Small intestine (tissue), 4 donors: ENCODE results near the gene CARNS1. TPM values are rescaled to one million over a fixed set of nuclear protein-coding genes. Genes with fewer than 3 reads are reported as not detected.

Experiments used
- polyA plus RNA-seq, 4 donors: library from polyadenylated mRNA; stranded (reverse) in 3 of 4; unstranded in 1 of 4; fragments of 200-250 nt in 3 of 4; fragments of 120-200 nt in 1 of 4; gene quantifications; one replicate each; pipeline versions ENCODE4 v1.2.1 to v1.2.3, GENCODE V29; 2013
- donor health status: healthy with polysubstance abuse.
- donor health status: Bipolar disorder and iron deficiency.
- donor health status: healthy.

Gene CARNS1
- polyA plus RNA-seq, 4 donors, result 0.40 to 0.84 TPM; not detected in 2

Other genes with a start within 250 kb of the CARNS1 start
- gene GRK2, start 149.2 kb upstream of the CARNS1 start, polyA plus RNA-seq, result 100 to 1,000 TPM in 2 of 4 donors, 10 to 100 TPM in 2; 78.3 to 153 (median 102) TPM
- 10 to 100 TPM in 3 of 4 donors, 1 to 10 TPM in 1; 7.8 to 26.0 (median 20.1) TPM for gene ANKRD13D, start 126.4 kb upstream of the CARNS1 start, polyA plus RNA-seq
- 10 to 100 TPM; 27.5 to 55.2 (median 32.7) TPM for gene SSH3, start 112.1 kb upstream of the CARNS1 start, polyA plus RNA-seq
- 100 to 1,000 TPM; 137 to 492 (median 310) TPM for gene POLD4, start 62.1 kb upstream of the CARNS1 start, polyA plus RNA-seq
- gene CLCF1, start 42.1 kb upstream of the CARNS1 start, polyA plus RNA-seq, result 1 to 10 TPM in 3 of 4 donors, not detected in 1; 1.4 to 6.3 (median 3.0) TPM
- 10 to 100 TPM; 19.5 to 88.3 (median 40.7) TPM for gene RAD9A, start 23.7 kb upstream of the CARNS1 start, polyA plus RNA-seq
- gene PPP1CA, start 13.8 kb upstream of the CARNS1 start, polyA plus RNA-seq, result 100 to 1,000 TPM; 123 to 211 (median 187) TPM
- gene TBC1D10C, start 11.6 kb upstream of the CARNS1 start, polyA plus RNA-seq, result 10 to 100 TPM in 1 of 4 donors, 1 to 10 TPM in 3; 2.5 to 18.1 (median 4.1) TPM
- gene RPS6KB2, start 12.8 kb downstream of the CARNS1 start, polyA plus RNA-seq, result 10 to 100 TPM; 39.0 to 88.1 (median 74.3) TPM
- 10 to 100 TPM in 3 of 4 donors, 1 to 10 TPM in 1; 7.5 to 34.6 (median 15.9) TPM for gene PTPRCAP, start 22.0 kb downstream of the CARNS1 start, polyA plus RNA-seq
- gene CORO1B, start 27.8 kb downstream of the CARNS1 start, polyA plus RNA-seq, result 100 to 1,000 TPM; 106 to 208 (median 133) TPM
- gene GPR152, start 37.1 kb downstream of the CARNS1 start, polyA plus RNA-seq, result under 1 TPM in 1 of 4 donors, not detected in 3; 0.04 TPM
- gene CABP4, start 39.7 kb downstream of the CARNS1 start, polyA plus RNA-seq, result 1 to 10 TPM in 1 of 4 donors, under 1 TPM in 2, not detected in 1; 0.27 to 1.1 (median 0.41) TPM
- gene TMEM134, start 53.6 kb downstream of the CARNS1 start, polyA plus RNA-seq, result 100 to 1,000 TPM in 1 of 4 donors, 10 to 100 TPM in 3; 70.3 to 119 (median 71.2) TPM
- 100 to 1,000 TPM in 1 of 4 donors, 10 to 100 TPM in 3; 45.7 to 102 (median 79.6) TPM for gene AIP, start 67.3 kb downstream of the CARNS1 start, polyA plus RNA-seq
- 10 to 100 TPM; 31.2 to 42.1 (median 35.9) TPM for gene PITPNM1, start 89.7 kb downstream of the CARNS1 start, polyA plus RNA-seq
- gene CDK2AP2, start 92.5 kb downstream of the CARNS1 start, polyA plus RNA-seq, result 100 to 1,000 TPM in 2 of 4 donors, 10 to 100 TPM in 2; 80.0 to 108 (median 97.5) TPM
- gene CABP2, start 107.8 kb downstream of the CARNS1 start, polyA plus RNA-seq, result not detected
- gene GSTP1, start 168.1 kb downstream of the CARNS1 start, polyA plus RNA-seq, result 1,000 to 10,000 TPM in 2 of 4 donors, 100 to 1,000 TPM in 2; 714 to 1,471 (median 1,003) TPM
- gene NDUFV1, start 191.3 kb downstream of the CARNS1 start, polyA plus RNA-seq, result 100 to 1,000 TPM; 170 to 361 (median 249) TPM
- 10 to 100 TPM; 11.7 to 67.1 (median 45.7) TPM for gene NUDT8, start 214.3 kb downstream of the CARNS1 start, polyA plus RNA-seq
- 10 to 100 TPM in 3 of 4 donors, 1 to 10 TPM in 1; 4.3 to 69.4 (median 27.9) TPM for gene TBX10, start 224.1 kb downstream of the CARNS1 start, polyA plus RNA-seq
- gene ACY3, start 235.1 kb downstream of the CARNS1 start, polyA plus RNA-seq, result 100 to 1,000 TPM in 2 of 4 donors, 10 to 100 TPM in 2; 36.6 to 271 (median 125) TPM